Vagina (tissue), 2 donors: ENCODE results near the gene NAA16. TPM values are rescaled to one million over a fixed set of nuclear protein-coding genes. Genes with fewer than 3 reads are reported as not detected.
"Not testable (repeated sequence)": the region's sequence is repeated elsewhere in the genome, so short reads cannot be mapped to it uniquely, and the experiment has no call there.

Experiments used
- DNase-seq, 2 donors: peaks; one replicate each; pipeline ENCODE4 v3.0.0-alpha.2; 2017; ENCODE audit errors: extremely low spot score in 2 of 2
- H3K27ac ChIP-seq: fragments of 200-600 bp; sonication (generic); one replicate; pipeline ENCODE4 v1.5.1; 2019
- H3K27me3 ChIP-seq: fragments of 200-600 bp; sonication (generic); one replicate; pipeline ENCODE4 v1.5.1; 2019
- H3K36me3 ChIP-seq, 2 donors: fragments of 200-600 bp; sonication (generic); one replicate each; pipeline ENCODE4 v1.5.1; 2017 to 2019
- H3K4me1 ChIP-seq: fragments of 200-600 bp; sonication (generic); one replicate; pipeline ENCODE4 v1.5.1; 2019
- H3K4me3 ChIP-seq, 2 donors: fragments of 200-600 bp; sonication (generic); 1 replicate in 1 of 2; 2 replicates in 1 of 2; pipeline ENCODE4 v1.5.1; 2016 to 2019
- H3K9me3 ChIP-seq: fragments of 200-600 bp; sonication (generic); one replicate; pipeline ENCODE4 v1.5.1; 2019
- CTCF ChIP-seq, 3 experiments: fragments of 450-650 bp in 2 of 3; fragments of 200-600 bp in 1 of 3; sonication (generic) in 1 of 3; IDR thresholded peaks; one replicate each; pipeline ENCODE4 v1.5.1; 2017 to 2019; ENCODE audit warnings: antibody characterized with exemption in 3 of 3, mild to moderate bottlenecking in 2 of 3, moderate library complexity in 2 of 3
- POLR2A ChIP-seq, 2 donors: fragments of 450-650 bp; IDR thresholded peaks; one replicate each; pipeline ENCODE4 v1.6.1; 2017; ENCODE audit warnings: antibody characterized with exemption in 2 of 2, mild to moderate bottlenecking in 2 of 2, moderate library complexity in 2 of 2
- POLR2AphosphoS5 ChIP-seq, 2 donors: sonication (generic); formaldehyde crosslinking; IDR thresholded peaks; one replicate each; pipeline ENCODE4 v1.9.0; 2017; ENCODE audit warnings: antibody characterized with exemption in 2 of 2, mild to moderate bottlenecking in 2 of 2, low read depth in 1 of 2; ENCODE audit not compliant: insufficient read depth in 1 of 2
- intact Hi-C: fragments of 100-400 bp; cut with DNase I; formaldehyde crosslinking; loops from one replicate; pipeline ENCODE4 v1.15.1; 2023
- total RNA-seq: library from RNA; depleted of rRNA; stranded (reverse); fragments of >200 nt; gene quantifications from one replicate; pipeline ENCODE4 v1.2.3, GENCODE V29; 2016

NAA16 gene
- total RNA-seq, 1 donor from 2014 or later = 30.2 TPM

- no peak overlapping the region for H3K4me3 ChIP-seq
- TF ChIP-seq POLR2AphosphoS5 (IDR thresholded peaks at IDR 0.05; ENCODE audit: insufficient read depth in 1 of 2, low read depth in 1 of 2) = no peak
- no peak for TF ChIP-seq CTCF (IDR thresholded peaks at IDR 0.05)
- TF ChIP-seq POLR2A (IDR thresholded peaks at IDR 0.05) = no peak
- no peaks in the 10 kb centered on the region for H3K27me3 ChIP-seq
- no peaks in the 10 kb centered on the region for H3K36me3 ChIP-seq
- no peaks in the 10 kb centered on the region for H3K9me3 ChIP-seq
- no peaks in the 10 kb centered on the region for H3K4me1 ChIP-seq
- no peak overlapping the region for H3K27ac ChIP-seq
- DNase-seq = no peak
- intact Hi-C loops = no loop called here
Observed at GRCh38 chr13:41273831-41274441, 37.1 kb upstream of the NAA16 start.

- H3K4me1 ChIP-seq = no peaks in the 10 kb centered on the region
- TF ChIP-seq CTCF (IDR thresholded peaks at IDR 0.05) (no peak), POLR2AphosphoS5 (IDR thresholded peaks at IDR 0.05; ENCODE audit: insufficient read depth in 1 of 2, low read depth in 1 of 2) (no peak), POLR2A (IDR thresholded peaks at IDR 0.05) (no peak)
- H3K27ac ChIP-seq = no peak overlapping the region
- no peak for DNase-seq
- no peak overlapping the region for H3K4me3 ChIP-seq
- H3K9me3 ChIP-seq = no peaks in the 10 kb centered on the region
- no peaks in the 10 kb centered on the region for H3K27me3 ChIP-seq
- H3K36me3 ChIP-seq = no peaks in the 10 kb centered on the region
- intact Hi-C loops = no loop called here
Observed at GRCh38 chr13:41274881-41275280, 36.2 kb upstream of the NAA16 start.

GRCh38 chr13:41276824-41277223 lies 34.2 kb upstream of the NAA16 start:
- Histone ChIP-seq H3K27ac (no peak overlapping the region), H3K27me3 (no peaks in the 10 kb centered on the region), H3K9me3 (no peaks in the 10 kb centered on the region), H3K36me3 (no peaks in the 10 kb centered on the region), H3K4me1 (no peaks in the 10 kb centered on the region), H3K4me3 (no peak overlapping the region)
- no peak for DNase-seq
- intact Hi-C loops = no loop called here
- no peak for TF ChIP-seq POLR2AphosphoS5 (IDR thresholded peaks at IDR 0.05; ENCODE audit: insufficient read depth in 1 of 2, low read depth in 1 of 2)
- TF ChIP-seq POLR2A (IDR thresholded peaks at IDR 0.05) = no peak
- TF ChIP-seq CTCF (IDR thresholded peaks at IDR 0.05) = no peak

- H3K27me3 ChIP-seq, H3K27ac ChIP-seq, H3K36me3 ChIP-seq, DNase-seq, H3K4me1 ChIP-seq, H3K9me3 ChIP-seq, H3K4me3 ChIP-seq, intact Hi-C loops: not testable (repeated sequence)
Observed at GRCh38 chr13:41279156-41279555, 31.9 kb upstream of the NAA16 start.

GRCh38 chr13:41282129-41282571 lies 28.9 kb upstream of the NAA16 start:
- TF ChIP-seq POLR2A (IDR thresholded peaks at IDR 0.05) = no peak
- TF ChIP-seq POLR2AphosphoS5 (IDR thresholded peaks at IDR 0.05; ENCODE audit: insufficient read depth in 1 of 2, low read depth in 1 of 2) = no peak
- no peak for TF ChIP-seq CTCF (IDR thresholded peaks at IDR 0.05)
- H3K4me3 ChIP-seq = no peak overlapping the region
- no peak for DNase-seq
- intact Hi-C loops = no loop called here
- no peaks in the 10 kb centered on the region for H3K27me3 ChIP-seq
- peaks cover 7% of the 10 kb centered on the region for H3K4me1 ChIP-seq
- H3K27ac ChIP-seq = no peak overlapping the region
- no peaks in the 10 kb centered on the region for H3K36me3 ChIP-seq
- H3K9me3 ChIP-seq = no peaks in the 10 kb centered on the region
